HG03060 (cell line): ENCODE data around the gene PRTG.
"Not testable (repeated sequence)": the region's sequence is repeated elsewhere in the genome, so short reads cannot be mapped to it uniquely, and the experiment has no call there.

Experiments used
- ATAC-seq: cut with Tn5 transposase; IDR thresholded peaks from one replicate; pipeline ENCODE4 v1.9.1; 2021; ENCODE audit warnings: low read depth, moderate number of reproducible peaks; ENCODE audit not compliant: unreplicated experiment

PRTG gene

GRCh38 chr15:55649058-55649423, 93.9 kb downstream of the PRTG start:
- ATAC-seq = no peak

- ATAC-seq = no peak
Observed at GRCh38 chr15:55638764-55639163, 104.2 kb downstream of the PRTG start.

GRCh38 chr15:55637086-55637485, 105.9 kb downstream of the PRTG start:
- ATAC-seq = no peak

GRCh38 chr15:55633731-55634130, 109.2 kb downstream of the PRTG start:
- ATAC-seq = no peak

- no peak for ATAC-seq
Observed at GRCh38 chr15:55632434-55632833, 110.5 kb downstream of the PRTG start.

GRCh38 chr15:55630858-55631257, 112.1 kb downstream of the PRTG start:
- ATAC-seq = no peak

- ATAC-seq = no peak
Observed at GRCh38 chr15:55628369-55628730, 114.6 kb downstream of the PRTG start.

GRCh38 chr15:55627730-55628368, 115.1 kb downstream of the PRTG start:
- no peak for ATAC-seq

GRCh38 chr15:55619783-55620182, 123.2 kb downstream of the PRTG start:
- no peak for ATAC-seq

- no peak for ATAC-seq
Observed at GRCh38 chr15:55618387-55618786, 124.6 kb downstream of the PRTG start.

GRCh38 chr15:55615445-55615844, 127.5 kb downstream of the PRTG start:
- no peak for ATAC-seq

GRCh38 chr15:55613727-55614126, 129.2 kb downstream of the PRTG start:
- ATAC-seq = no peak

GRCh38 chr15:55606214-55606613, 136.7 kb downstream of the PRTG start:
- no peak for ATAC-seq

GRCh38 chr15:55601374-55601773, 141.6 kb downstream of the PRTG start:
- ATAC-seq = no peak

GRCh38 chr15:55599439-55599838, 143.5 kb downstream of the PRTG start:
- no peak for ATAC-seq

GRCh38 chr15:55593019-55593418, 149.9 kb downstream of the PRTG start:
- not testable (repeated sequence) for ATAC-seq

- no peak for ATAC-seq
Observed at GRCh38 chr15:55590788-55591187, 152.2 kb downstream of the PRTG start.

- ATAC-seq = no peak
Observed at GRCh38 chr15:55589287-55589686, 153.7 kb downstream of the PRTG start.

GRCh38 chr15:55588815-55589115, 154.2 kb downstream of the PRTG start:
- ATAC-seq = no peak

GRCh38 chr15:55588070-55588814, 154.7 kb downstream of the PRTG start, which contains the start of gene PYGO1:
PYGO1 (minus strand) TSS chr15:55588345; CDS start chr15:55587883, 462 bp downstream.
- ATAC-seq = no peak

- no peak for ATAC-seq
Observed at GRCh38 chr15:55587321-55588069, 155.5 kb downstream of the PRTG start.

GRCh38 chr15:55586808-55587207, 156.1 kb downstream of the PRTG start:
- ATAC-seq = no peak
